Measurements from ENCODE around the gene ZNF580. TPM values are rescaled to one million over a fixed set of nuclear protein-coding genes. Genes with fewer than 3 reads are reported as not detected.

Gene ZNF580
- total RNA-seq, 2 donors from 2014 or later: 15.3 to 26.2 TPM

DNA sequence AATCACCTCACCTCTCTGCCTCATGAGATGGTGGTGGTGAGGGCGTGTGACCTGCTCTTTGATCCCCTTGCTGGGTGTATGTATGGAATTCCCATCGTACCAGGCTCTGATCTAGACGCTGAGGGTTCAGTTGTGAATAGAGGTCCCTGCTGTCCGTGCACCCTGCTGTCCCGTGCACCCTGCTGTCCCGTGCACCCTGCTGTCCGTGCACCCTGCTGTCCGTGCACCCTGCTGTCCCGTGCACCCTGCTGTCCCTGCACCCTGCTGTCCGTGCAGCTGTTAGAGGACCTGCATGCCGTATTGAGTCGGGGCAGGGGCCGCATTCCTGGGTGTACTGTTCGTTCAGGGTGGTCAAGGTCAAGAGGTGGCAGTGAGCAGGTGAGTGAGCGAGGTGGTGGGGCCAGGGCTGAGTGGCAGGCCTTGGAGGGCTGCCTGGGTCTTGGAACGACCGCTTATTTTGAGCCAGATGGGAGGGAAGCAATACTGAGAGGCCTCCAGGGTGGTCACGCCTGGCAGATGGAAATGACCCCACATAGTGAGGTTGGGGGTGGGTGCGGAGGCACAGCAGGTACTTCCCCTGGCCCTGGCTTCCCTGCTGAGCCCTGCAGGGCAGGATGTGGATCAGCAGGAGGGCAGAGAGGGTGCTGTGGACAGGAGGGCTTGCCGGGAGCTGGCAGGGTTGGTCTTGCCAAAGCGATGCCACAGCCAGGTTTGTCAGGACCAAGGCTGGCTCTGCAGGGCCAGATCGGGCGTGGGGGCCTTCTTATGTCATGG, 29.7 kb downstream of the ZNF580 start:
- Histone ChIP-seq H3K4me1 (peaks cover 0 to 18% of the 10 kb centered on the region in 2 donors), H3K27me3 (no peaks in the 10 kb centered on the region), H3K4me3 (no peak overlapping the region)

DNA sequence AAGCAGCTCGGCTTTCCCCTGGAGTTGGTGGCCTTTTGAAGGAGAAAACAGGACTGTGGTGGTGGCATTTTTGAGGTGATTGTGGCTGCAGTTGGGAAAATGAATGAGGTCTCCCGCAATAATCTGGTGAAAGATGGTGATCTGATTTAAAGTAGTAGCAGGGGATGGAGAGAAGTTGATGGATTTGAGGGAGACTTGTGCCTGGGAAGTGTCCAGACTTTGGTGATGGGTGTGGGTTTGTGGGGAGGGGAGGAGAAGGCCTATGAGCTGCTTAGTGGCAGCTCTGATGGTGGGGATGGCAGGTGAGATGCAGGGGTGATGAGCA, 30.2 kb downstream of the ZNF580 start:
- Histone ChIP-seq H3K9me3 (no peaks in the 10 kb centered on the region), H3K36me3 (peaks cover 61% of the 10 kb centered on the region), H3K4me3 (no peak overlapping the region), H3K4me1 (peaks cover 0 to 22% of the 10 kb centered on the region in 2 donors), H3K27me3 (no peaks in the 10 kb centered on the region), H3K27ac (no peak overlapping the region)
- DNase-seq (ENCODE audit: low spot score): no peak
- TF ChIP-seq, protein P1, sequence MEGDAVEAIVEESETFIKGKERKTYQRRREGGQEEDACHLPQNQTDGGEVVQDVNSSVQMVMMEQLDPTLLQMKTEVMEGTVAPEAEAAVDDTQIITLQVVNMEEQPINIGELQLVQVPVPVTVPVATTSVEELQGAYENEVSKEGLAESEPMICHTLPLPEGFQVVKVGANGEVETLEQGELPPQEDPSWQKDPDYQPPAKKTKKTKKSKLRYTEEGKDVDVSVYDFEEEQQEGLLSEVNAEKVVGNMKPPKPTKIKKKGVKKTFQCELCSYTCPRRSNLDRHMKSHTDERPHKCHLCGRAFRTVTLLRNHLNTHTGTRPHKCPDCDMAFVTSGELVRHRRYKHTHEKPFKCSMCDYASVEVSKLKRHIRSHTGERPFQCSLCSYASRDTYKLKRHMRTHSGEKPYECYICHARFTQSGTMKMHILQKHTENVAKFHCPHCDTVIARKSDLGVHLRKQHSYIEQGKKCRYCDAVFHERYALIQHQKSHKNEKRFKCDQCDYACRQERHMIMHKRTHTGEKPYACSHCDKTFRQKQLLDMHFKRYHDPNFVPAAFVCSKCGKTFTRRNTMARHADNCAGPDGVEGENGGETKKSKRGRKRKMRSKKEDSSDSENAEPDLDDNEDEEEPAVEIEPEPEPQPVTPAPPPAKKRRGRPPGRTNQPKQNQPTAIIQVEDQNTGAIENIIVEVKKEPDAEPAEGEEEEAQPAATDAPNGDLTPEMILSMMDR (IDR thresholded peaks at IDR 0.05): no peak

More for the DNA sequence above, 29.7 kb downstream of the ZNF580 start:
- peak; percentile 68 for DNase-seq (ENCODE audit: low spot score)
- Histone ChIP-seq H3K27ac (no peak overlapping the region), H3K9me3 (no peaks in the 10 kb centered on the region), H3K36me3 (peaks cover 67% of the 10 kb centered on the region)
- TF ChIP-seq, protein P1 (IDR thresholded peaks at IDR 0.05): no peak

DNA sequence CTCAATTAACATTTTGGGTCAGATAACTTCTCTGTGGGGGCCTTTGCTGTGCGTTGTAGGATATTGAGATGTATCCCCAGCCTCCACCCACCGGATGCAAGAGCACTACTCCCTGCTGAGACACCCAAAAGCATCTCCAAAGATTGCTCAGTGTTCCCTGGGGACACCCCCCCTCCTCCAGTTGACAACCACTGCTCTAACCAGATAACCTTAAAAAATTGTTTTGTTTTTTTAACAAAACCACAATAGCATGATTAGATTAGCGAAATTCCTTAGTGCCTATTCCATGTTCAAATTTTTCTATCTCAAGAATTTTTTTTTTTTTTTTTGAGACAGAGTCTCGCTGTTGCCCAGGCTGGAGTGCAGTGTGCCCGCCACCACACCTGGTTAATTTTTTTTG, 31.6 kb downstream of the ZNF580 start:
- TF ChIP-seq, protein P1 (IDR thresholded peaks at IDR 0.05): no peak
- H3K9me3 ChIP-seq: no peaks in the 10 kb centered on the region
- H3K4me1 ChIP-seq: peaks cover 0 to 36% of the 10 kb centered on the region in 2 donors
- peaks cover 47% of the 10 kb centered on the region for H3K36me3 ChIP-seq
- DNase-seq (ENCODE audit: low spot score): no peak
- H3K27ac ChIP-seq: no peak overlapping the region
- H3K27me3 ChIP-seq: no peaks in the 10 kb centered on the region
- H3K4me3 ChIP-seq: no peak overlapping the region

DNA sequence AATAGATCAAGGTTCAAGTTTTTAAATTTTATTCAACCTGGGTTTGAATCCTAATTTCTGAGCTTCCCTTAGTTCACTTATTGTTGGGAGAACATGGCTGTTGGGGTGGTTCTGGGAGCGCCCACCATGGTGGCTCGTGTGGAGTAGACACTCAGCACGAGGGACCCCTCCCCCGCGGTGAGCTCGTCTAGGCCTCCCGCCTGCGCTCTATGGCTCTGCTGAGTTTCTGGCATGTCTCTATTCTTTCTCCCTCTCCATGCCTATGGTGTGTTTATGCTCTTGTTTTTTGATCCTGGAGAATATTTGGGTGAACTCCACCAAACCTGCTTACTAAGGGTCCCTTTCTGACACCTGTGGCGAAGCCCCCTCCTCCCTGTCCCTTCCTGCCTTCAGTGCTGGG, 32.7 kb downstream of the ZNF580 start:
- DNase-seq (ENCODE audit: low spot score): no peak
- Histone ChIP-seq H3K36me3 (peaks cover 40% of the 10 kb centered on the region), H3K9me3 (no peaks in the 10 kb centered on the region), H3K27ac (no peak overlapping the region), H3K27me3 (no peaks in the 10 kb centered on the region), H3K4me3 (no peak overlapping the region), H3K4me1 (peaks cover 0 to 47% of the 10 kb centered on the region in 2 donors)
- TF ChIP-seq, protein P1 (IDR thresholded peaks at IDR 0.05): no peak

DNA sequence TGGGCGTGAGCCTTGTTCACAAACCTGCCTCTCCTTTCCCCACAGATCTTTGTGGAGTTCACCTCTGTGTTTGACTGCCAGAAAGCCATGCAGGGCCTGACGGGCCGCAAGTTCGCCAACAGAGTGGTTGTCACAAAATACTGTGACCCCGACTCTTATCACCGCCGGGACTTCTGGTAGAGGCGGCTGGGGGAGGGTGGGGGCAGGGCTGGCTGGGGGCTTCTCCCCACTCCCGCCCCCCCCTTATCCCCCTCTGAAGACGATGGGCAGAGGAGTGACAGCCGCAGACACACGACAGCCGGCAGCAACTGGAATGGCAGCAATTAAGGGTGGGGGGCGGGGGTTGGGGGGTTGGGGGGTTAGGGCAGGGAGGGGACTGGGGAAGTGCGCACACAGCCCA, 33.1 kb downstream of the ZNF580 start:
- Histone ChIP-seq H3K4me3 (no peak overlapping the region), H3K36me3 (peaks cover 40% of the 10 kb centered on the region), H3K9me3 (no peaks in the 10 kb centered on the region), H3K4me1 (peaks cover 0 to 50% of the 10 kb centered on the region in 2 donors), H3K27ac (no peak overlapping the region), H3K27me3 (no peaks in the 10 kb centered on the region)
- no peak for DNase-seq (ENCODE audit: low spot score)
- TF ChIP-seq, protein P1 (IDR thresholded peaks at IDR 0.05): no peak

DNA sequence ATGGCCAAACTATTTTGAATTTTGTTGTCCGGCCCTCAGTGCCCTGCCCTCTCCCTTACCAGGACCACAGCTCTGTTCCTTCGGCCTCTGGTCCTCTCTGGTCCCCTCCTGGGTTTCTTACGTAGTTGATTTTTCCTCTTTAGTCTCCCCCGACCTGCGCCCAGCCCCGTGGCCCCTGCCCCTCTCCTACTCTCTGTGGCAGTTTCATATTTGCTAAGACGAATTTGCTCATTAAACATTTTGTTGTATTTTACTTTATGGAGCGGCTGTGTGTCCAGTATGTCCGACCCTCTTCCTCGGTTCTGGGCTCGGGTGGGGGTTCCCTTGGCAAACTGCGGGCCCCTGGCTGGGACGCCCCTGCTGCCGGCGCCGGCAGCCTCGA, 33.6 kb downstream of the ZNF580 start:
- Histone ChIP-seq H3K27ac (peak overlapping the region; percentile 83 to 90), H3K4me1 (peaks cover 0 to 54% of the 10 kb centered on the region in 2 donors), H3K4me3 (peak overlapping the region; percentile 87), H3K9me3 (no peaks in the 10 kb centered on the region), H3K27me3 (no peaks in the 10 kb centered on the region), H3K36me3 (peaks cover 40% of the 10 kb centered on the region)
- TF ChIP-seq, protein P1 (IDR thresholded peaks at IDR 0.05): no peak
- no peak for DNase-seq (ENCODE audit: low spot score)

All from right atrium auricular region (tissue), 2 donors.